Measurements from ENCODE around the gene SIGLEC11. TPM values are rescaled to one million over a fixed set of nuclear protein-coding genes. Genes with fewer than 3 reads are reported as not detected.
A peak's percentile ranks its signal among the peaks of the same experiment; 100 is the strongest.
"Not testable (repeated sequence)": the region's sequence is repeated elsewhere in the genome, so short reads cannot be mapped to it uniquely, and the experiment has no call there.

SIGLEC11 gene
- total RNA-seq (not detected), polyA plus RNA-seq (not detected), total RNA-seq (0 to 0.17 (median 0) reads per million in 6 experiments)

- H3K4me3 Mint-ChIP-seq, H3K9me3 Mint-ChIP-seq, DNase-seq, H3K27ac Mint-ChIP-seq, H3K4me1 Mint-ChIP-seq, ATAC-seq, H3K36me3 Mint-ChIP-seq, POLR2A ChIA-PET: not testable (repeated sequence)
- peaks cover 0 to 28% (median 9%) of the 10 kb centered on the region in 5 donors for H3K27me3 Mint-ChIP-seq
These were observed at the start of gene SIGLEC11 for GRCh38 chr19:49960980-49961379. TSS of gene SIGLEC11 (minus strand) at chr19:49961172. CDS start at chr19:49961081, 91 bp downstream.

- Mint-ChIP-seq H3K27me3 (no peaks in the 10 kb centered on the region), H3K4me3 (no peak overlapping the region), H3K4me1 (peaks cover 10 to 23% (median 14%) of the 10 kb centered on the region in 4 donors), H3K9me3 (no peaks in the 10 kb centered on the region), H3K36me3 (peaks cover 3 to 81% (median 16%) of the 10 kb centered on the region in 3 donors), H3K27ac (peak overlapping the region in 1 of 10 donors; percentile 45)
- DNase-seq (no peak), ATAC-seq (no peak)
- POLR2A ChIA-PET: no interaction called here
These were observed 47.6 kb upstream of the SIGLEC11 start for GRCh38 chr19:50008532-50008931.

- POLR2A ChIA-PET: no interaction called here
- H3K27me3 Mint-ChIP-seq: no peaks in the 10 kb centered on the region
These were observed 47.0 kb upstream of the SIGLEC11 start for GRCh38 chr19:50007947-50008346.

GRCh38 chr19:50007170-50007569, 46.2 kb upstream of the SIGLEC11 start:
- POLR2A ChIA-PET: no interaction called here
- DNase-seq (no peak), ATAC-seq (no peak)
- peaks cover 0 to 84% (median 13%) of the 10 kb centered on the region in 3 donors for H3K36me3 Mint-ChIP-seq
- peaks cover 10 to 24% (median 17%) of the 10 kb centered on the region in 4 donors for H3K4me1 Mint-ChIP-seq
- no peaks in the 10 kb centered on the region for H3K27me3 Mint-ChIP-seq
- no peak overlapping the region for H3K27ac Mint-ChIP-seq
- no peaks in the 10 kb centered on the region for H3K9me3 Mint-ChIP-seq
- H3K4me3 Mint-ChIP-seq: no peak overlapping the region

More at GRCh38 chr19:50007947-50008346, 47.0 kb upstream of the SIGLEC11 start:
- no peak overlapping the region for H3K4me3 Mint-ChIP-seq
- no peak for DNase-seq
- ATAC-seq: no peak
- H3K4me1 Mint-ChIP-seq: peaks cover 10 to 22% (median 15%) of the 10 kb centered on the region in 4 donors
- H3K9me3 Mint-ChIP-seq: no peaks in the 10 kb centered on the region
- peak overlapping the region in 3 of 10 donors; percentile 20 to 45 (median 22) for H3K27ac Mint-ChIP-seq
- H3K36me3 Mint-ChIP-seq: peaks cover 0 to 81% (median 13%) of the 10 kb centered on the region in 3 donors

GRCh38 chr19:50005428-50005827, 44.5 kb upstream of the SIGLEC11 start:
- Mint-ChIP-seq H3K36me3 (peaks cover 0 to 78% (median 15%) of the 10 kb centered on the region in 3 donors), H3K4me3 (no peak overlapping the region), H3K9me3 (no peaks in the 10 kb centered on the region), H3K27ac (no peak overlapping the region), H3K4me1 (peaks cover 6 to 27% (median 15%) of the 10 kb centered on the region in 4 donors), H3K27me3 (no peaks in the 10 kb centered on the region)
- POLR2A ChIA-PET: no interaction called here
- DNase-seq (no peak), ATAC-seq (no peak)

GRCh38 chr19:50003810-50004419, 42.9 kb upstream of the SIGLEC11 start:
- peaks cover 6 to 27% (median 15%) of the 10 kb centered on the region in 4 donors for H3K4me1 Mint-ChIP-seq
- H3K36me3 Mint-ChIP-seq: peaks cover 0 to 84% (median 17%) of the 10 kb centered on the region in 3 donors
- H3K9me3 Mint-ChIP-seq: no peaks in the 10 kb centered on the region
- DNase-seq (no peak), ATAC-seq (no peak)
- peak overlapping the region in 2 of 10 donors; percentile 20 to 73 for H3K27ac Mint-ChIP-seq
- POLR2A ChIA-PET: no interaction called here
- H3K27me3 Mint-ChIP-seq: no peaks in the 10 kb centered on the region
- peak overlapping the region in 1 of 10 donors; percentile 50 for H3K4me3 Mint-ChIP-seq

- DNase-seq (no peak), ATAC-seq (no peak)
- Mint-ChIP-seq H3K36me3 (peaks cover 0 to 80% (median 17%) of the 10 kb centered on the region in 3 donors), H3K4me1 (peaks cover 6 to 27% (median 13%) of the 10 kb centered on the region in 4 donors), H3K27ac (no peak overlapping the region), H3K27me3 (no peaks in the 10 kb centered on the region), H3K9me3 (no peaks in the 10 kb centered on the region), H3K4me3 (peak overlapping the region in 1 of 10 donors; percentile 21)
- POLR2A ChIA-PET: no interaction called here
These were observed 42.3 kb upstream of the SIGLEC11 start for GRCh38 chr19:50003254-50003788.

- H3K9me3 Mint-ChIP-seq: no peaks in the 10 kb centered on the region
- POLR2A ChIA-PET: no interaction called here
- H3K4me1 Mint-ChIP-seq: peaks cover 6 to 27% (median 14%) of the 10 kb centered on the region in 4 donors
- no peak for DNase-seq
- H3K36me3 Mint-ChIP-seq: peaks cover 0 to 80% (median 15%) of the 10 kb centered on the region in 3 donors
- no peaks in the 10 kb centered on the region for H3K27me3 Mint-ChIP-seq
- H3K27ac Mint-ChIP-seq: peak overlapping the region in 1 of 10 donors; percentile 71
- no peak for ATAC-seq
- H3K4me3 Mint-ChIP-seq: no peak overlapping the region
These were observed 41.5 kb upstream of the SIGLEC11 start for GRCh38 chr19:50002386-50002960.

GRCh38 chr19:50001775-50002174, 40.8 kb upstream of the SIGLEC11 start:
- H3K4me1 Mint-ChIP-seq: peaks cover 6 to 27% (median 13%) of the 10 kb centered on the region in 4 donors
- no peak overlapping the region for H3K4me3 Mint-ChIP-seq
- H3K27ac Mint-ChIP-seq: no peak overlapping the region
- POLR2A ChIA-PET: no interaction called here
- peaks cover 0 to 75% (median 12%) of the 10 kb centered on the region in 3 donors for H3K36me3 Mint-ChIP-seq
- no peak for DNase-seq
- H3K27me3 Mint-ChIP-seq: no peaks in the 10 kb centered on the region
- H3K9me3 Mint-ChIP-seq: no peaks in the 10 kb centered on the region
- ATAC-seq: no peak

- Mint-ChIP-seq H3K27me3 (no peaks in the 10 kb centered on the region), H3K9me3 (no peaks in the 10 kb centered on the region), H3K36me3 (peaks cover 0 to 73% (median 11%) of the 10 kb centered on the region in 3 donors), H3K4me3 (no peak overlapping the region), H3K4me1 (peaks cover 6 to 27% (median 12%) of the 10 kb centered on the region in 4 donors), H3K27ac (no peak overlapping the region)
- ATAC-seq (no peak), DNase-seq (no peak)
- POLR2A ChIA-PET: no interaction called here
These were observed 40.0 kb upstream of the SIGLEC11 start for GRCh38 chr19:50000841-50001557.

GRCh38 chr19:50000038-50000840, 39.3 kb upstream of the SIGLEC11 start:
- POLR2A ChIA-PET: no interaction called here
- peaks cover 6 to 27% (median 12%) of the 10 kb centered on the region in 4 donors for H3K4me1 Mint-ChIP-seq
- ATAC-seq: no peak

GRCh38 chr19:49999371-50000010, 38.5 kb upstream of the SIGLEC11 start:
- H3K4me1 Mint-ChIP-seq: peaks cover 5 to 21% (median 9%) of the 10 kb centered on the region in 4 donors
- no peak for DNase-seq
- no peaks in the 10 kb centered on the region for H3K27me3 Mint-ChIP-seq
- POLR2A ChIA-PET: no interaction called here
- H3K4me3 Mint-ChIP-seq: no peak overlapping the region
- H3K27ac Mint-ChIP-seq: peak overlapping the region in 1 of 10 donors; percentile 67
- no peak for ATAC-seq
- H3K9me3 Mint-ChIP-seq: no peaks in the 10 kb centered on the region
- peaks cover 0 to 76% (median 15%) of the 10 kb centered on the region in 3 donors for H3K36me3 Mint-ChIP-seq

More at GRCh38 chr19:50000038-50000840, 39.3 kb upstream of the SIGLEC11 start:
- Mint-ChIP-seq H3K36me3 (peaks cover 0 to 74% (median 11%) of the 10 kb centered on the region in 3 donors), H3K4me3 (no peak overlapping the region), H3K27me3 (no peaks in the 10 kb centered on the region), H3K27ac (no peak overlapping the region), H3K9me3 (no peaks in the 10 kb centered on the region)
- DNase-seq: no peak
